Measurements from ENCODE around the gene MAG.

DNA sequence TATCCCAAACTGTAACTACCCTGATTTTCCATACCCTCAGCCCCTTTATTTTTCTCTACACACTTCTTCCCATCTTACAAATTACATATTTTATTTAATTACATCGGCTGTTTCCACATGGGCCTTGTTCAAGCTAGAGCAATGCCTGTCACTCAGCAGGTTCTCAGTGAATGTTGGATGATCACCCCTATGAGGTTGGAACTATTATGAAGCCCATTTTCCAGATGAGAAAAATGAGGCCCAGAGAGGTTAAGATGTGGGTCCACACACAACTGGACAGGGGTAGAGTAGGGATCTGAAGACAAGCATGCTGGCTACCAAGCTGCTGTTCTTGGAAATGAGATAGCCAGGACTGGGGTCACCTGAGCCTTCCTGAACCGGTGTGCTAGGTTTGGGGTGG lies 10.0 kb downstream of the MAG start:
- no peak for TF ChIP-seq POLR2AphosphoS5 (IDR thresholded peaks at IDR 0.05; ENCODE audit: borderline replicate concordance, low read depth, low read length)
- TF ChIP-seq FOXP2 (optimal IDR thresholded peaks at IDR 0.05; ENCODE audit: control extremely low read depth, extremely low read length, insufficient read depth): no peak

All from SK-N-MC (cell line).